Ectodermal cell (in vitro differentiated cells): Measurements from ENCODE around the gene RAP2B.
A peak's percentile ranks its signal among the peaks of the same experiment; 100 is the strongest.

Experiments
- H3K27ac ChIP-seq: 2 replicates; pipeline ENCODE4 v1.7.0; 2013; ENCODE audit warnings: mild to moderate bottlenecking, low read depth, low read length; ENCODE audit not compliant: insufficient read depth, poor library complexity, severe bottlenecking
- H3K27me3 ChIP-seq: 2 replicates; pipeline ENCODE4 v1.7.0; 2013; ENCODE audit warnings: mild to moderate bottlenecking, low read length; ENCODE audit not compliant: insufficient read depth, control insufficient read depth, poor library complexity, severe bottlenecking
- H3K36me3 ChIP-seq: one replicate; pipeline ENCODE4 v1.7.0; 2013; ENCODE audit warnings: low read length; ENCODE audit not compliant: control insufficient read depth, insufficient read depth
- H3K4me1 ChIP-seq: one replicate; pipeline ENCODE4 v1.7.0; 2013; ENCODE audit warnings: low read length; ENCODE audit not compliant: control insufficient read depth, insufficient read depth
- H3K4me3 ChIP-seq: 2 replicates; pipeline ENCODE4 v1.7.0; 2013; ENCODE audit warnings: low read depth, low read length, control low read depth; ENCODE audit not compliant: insufficient read depth
- H3K9me3 ChIP-seq: 2 replicates; pipeline ENCODE4 v1.7.0; 2013; ENCODE audit warnings: mild to moderate bottlenecking, low read length, moderate library complexity; ENCODE audit not compliant: control insufficient read depth
- WGBS, 2 experiments: methylation state at CpG; one replicate each; pipeline ENCODE4 v1.1.7; 2013; ENCODE audit warnings: missing lambda C conversion rate in 2 of 2; 5-methylcytosine and 5-hydroxymethylcytosine counted together

RAP2B gene

GRCh38 chr3:153158961-153159735 is 2.9 kb upstream of the RAP2B start:
- Histone ChIP-seq H3K4me3 (no peak overlapping the region), H3K27ac (no peak overlapping the region), H3K27me3 (no peaks in the 10 kb centered on the region), H3K36me3 (no peaks in the 10 kb centered on the region), H3K4me1 (no peaks in the 10 kb centered on the region), H3K9me3 (no peaks in the 10 kb centered on the region)
- 93 to 98% methylated on average over 7 to 9 of the region's 9 CpGs for WGBS, 2 experiments

- Histone ChIP-seq H3K9me3 (no peaks in the 10 kb centered on the region), H3K4me1 (peaks cover 5% of the 10 kb centered on the region), H3K36me3 (no peaks in the 10 kb centered on the region), H3K4me3 (peak overlapping the region; percentile 51), H3K27ac (no peak overlapping the region), H3K27me3 (no peaks in the 10 kb centered on the region)
- WGBS, 2 experiments = 84 to 89% methylated on average over 6 to 9 of the region's 9 CpGs
Observed at GRCh38 chr3:153159771-153160397, 2.1 kb upstream of the RAP2B start.

- H3K4me1 ChIP-seq = peaks cover 6% of the 10 kb centered on the region
- 1% methylated on average over 43 of the region's 43 CpGs for whole genome bisulfite sequencing, 2 experiments
- no peaks in the 10 kb centered on the region for H3K9me3 ChIP-seq
- H3K27ac ChIP-seq = peak overlapping the region; percentile 85
- no peaks in the 10 kb centered on the region for H3K27me3 ChIP-seq
- peak overlapping the region; percentile 51 for H3K4me3 ChIP-seq
- H3K36me3 ChIP-seq = no peaks in the 10 kb centered on the region
Observed at GRCh38 chr3:153160451-153161137, 1.4 kb upstream of the RAP2B start.

GRCh38 chr3:153161138-153161713 is 800 bp upstream of the RAP2B start:
- no peaks in the 10 kb centered on the region for H3K36me3 ChIP-seq
- peaks cover 6% of the 10 kb centered on the region for H3K4me1 ChIP-seq
- 0 to 1% methylated on average over 26 to 27 of the region's 27 CpGs for WGBS, 2 experiments
- H3K4me3 ChIP-seq = peak overlapping the region; percentile 84
- H3K27me3 ChIP-seq = no peaks in the 10 kb centered on the region
- H3K27ac ChIP-seq = peak overlapping the region; percentile 85
- no peaks in the 10 kb centered on the region for H3K9me3 ChIP-seq

- WGBS, 2 experiments = 0% methylated on average over 86 of the region's 86 CpGs
- peak overlapping the region; percentile 44 for H3K27ac ChIP-seq
Observed at GRCh38 chr3:153162513-153163392, 727 bp downstream of the RAP2B start.

GRCh38 chr3:153163393-153163724 is 1.3 kb downstream of the RAP2B start:
- Histone ChIP-seq H3K36me3 (no peaks in the 10 kb centered on the region), H3K4me1 (peaks cover 6% of the 10 kb centered on the region), H3K9me3 (no peaks in the 10 kb centered on the region), H3K27me3 (no peaks in the 10 kb centered on the region), H3K27ac (no peak overlapping the region), H3K4me3 (peak overlapping the region; percentile 84)
- WGBS, 2 experiments = 1% methylated on average over 8 to 9 of the region's 9 CpGs

More at GRCh38 chr3:153162513-153163392, 727 bp downstream of the RAP2B start:
- Histone ChIP-seq H3K4me1 (peaks cover 6% of the 10 kb centered on the region), H3K36me3 (no peaks in the 10 kb centered on the region), H3K4me3 (peak overlapping the region; percentile 84), H3K27me3 (no peaks in the 10 kb centered on the region), H3K9me3 (no peaks in the 10 kb centered on the region)

- Histone ChIP-seq H3K27ac (no peak overlapping the region), H3K4me1 (peaks cover 6% of the 10 kb centered on the region), H3K9me3 (no peaks in the 10 kb centered on the region), H3K27me3 (no peaks in the 10 kb centered on the region), H3K36me3 (no peaks in the 10 kb centered on the region), H3K4me3 (peak overlapping the region; percentile 84)
- WGBS, 2 experiments = 8 to 10% methylated on average over 5 of the region's 5 CpGs
Observed at GRCh38 chr3:153163756-153164550, 1.9 kb downstream of the RAP2B start.

- Histone ChIP-seq H3K27ac (no peak overlapping the region), H3K4me3 (peak overlapping the region; percentile 7), H3K9me3 (no peaks in the 10 kb centered on the region), H3K27me3 (no peaks in the 10 kb centered on the region), H3K4me1 (peaks cover 6% of the 10 kb centered on the region), H3K36me3 (no peaks in the 10 kb centered on the region)
Observed at GRCh38 chr3:153165261-153165681, 3.2 kb downstream of the RAP2B start.

- WGBS, 2 experiments = 73 to 77% methylated on average over 3 of the region's 3 CpGs
- no peak overlapping the region for H3K4me3 ChIP-seq
Observed at GRCh38 chr3:153166206-153166605, 4.2 kb downstream of the RAP2B start.

More at GRCh38 chr3:153166206-153166605, 4.2 kb downstream of the RAP2B start:
- H3K9me3 ChIP-seq = no peaks in the 10 kb centered on the region
- no peaks in the 10 kb centered on the region for H3K36me3 ChIP-seq
- H3K4me1 ChIP-seq = peaks cover 6% of the 10 kb centered on the region
- no peak overlapping the region for H3K27ac ChIP-seq
- no peaks in the 10 kb centered on the region for H3K27me3 ChIP-seq
